K562 (cell line): ENCODE measurements around the gene DLGAP1. TPM values are rescaled to one million over a fixed set of nuclear protein-coding genes. Genes with fewer than 3 reads are reported as not detected.

Experiments
- BRD9 ChIP-seq: fragments of 450-650 bp; IDR thresholded peaks from 2 replicates; pipeline ENCODE4 v1.6.1; 2018; ENCODE audit warnings: low read depth; ENCODE audit not compliant: partially characterized antibody
- CAMTA2 ChIP-seq: fragments of 250-450 bp; sonication (Bioruptor Pico); conservative IDR thresholded peaks from 2 replicates; pipeline ENCODE4 v1.5.1; 2022
- CCNT2 ChIP-seq: IDR thresholded peaks from 2 replicates; pipeline ENCODE4 v1.6.1; 2011; ENCODE audit warnings: borderline replicate concordance, low read depth, mild to moderate bottlenecking, moderate library complexity, mixed read lengths, low read length; ENCODE audit not compliant: insufficient read length; ENCODE audit errors: extremely low read depth
- DPF2 ChIP-seq: fragments of 450-650 bp; IDR thresholded peaks from 2 replicates; pipeline ENCODE4 v1.6.1; 2016
- ELF4 ChIP-seq: fragments of 450-650 bp; formaldehyde crosslinking; IDR thresholded peaks from 2 replicates; pipeline ENCODE4 v1.4.0; 2022; ENCODE audit warnings: missing genetic modification characterization
- FOXK1 ChIP-seq: sonication (generic); formaldehyde crosslinking; IDR thresholded peaks from 2 replicates; pipeline ENCODE4 v1.8.0; 2022; ENCODE audit warnings: missing genetic modification reagents, mild to moderate bottlenecking, borderline replicate concordance
- JUN ChIP-seq, 2 experiments: sonication (generic) in 1 of 2; formaldehyde crosslinking in 1 of 2; IDR thresholded peaks; 2 replicates each; pipeline versions ENCODE4 v1.6.1 to v1.8.0; 2012 to 2022; ENCODE audit warnings: borderline replicate concordance in 2 of 2, mild to moderate bottlenecking in 2 of 2, improper control_type of control experiment in 1 of 2, low read depth in 1 of 2, low read length in 1 of 2, missing genetic modification reagents in 1 of 2
- KAT7 ChIP-seq: sonication (generic); formaldehyde crosslinking; IDR thresholded peaks from 2 replicates; pipeline ENCODE4 v1.8.0; 2022; ENCODE audit warnings: missing genetic modification reagents, mild to moderate bottlenecking, borderline replicate concordance
- NFE2 ChIP-seq: IDR thresholded peaks from 2 replicates; pipeline ENCODE4 v1.6.1; 2014; ENCODE audit warnings: antibody characterized with exemption, low read depth
- POLR3A ChIP-seq: IDR thresholded peaks from 2 replicates; pipeline ENCODE4 v1.6.1; 2011; ENCODE audit warnings: borderline replicate concordance, mild to moderate bottlenecking, moderate library complexity; ENCODE audit not compliant: insufficient read length, insufficient read depth; ENCODE audit errors: extremely low read depth
- PRMT5 ChIP-seq: sonication (generic); formaldehyde crosslinking; IDR thresholded peaks from 2 replicates; pipeline ENCODE4 v1.5.0; 2020; ENCODE audit warnings: missing genetic modification reagents
- PTBP1 ChIP-seq: fragments of 200-400 bp; formaldehyde crosslinking; IDR thresholded peaks from 2 replicates; pipeline ENCODE4 v1.6.1; 2017; ENCODE audit warnings: low read depth, low read length
- SREBF1 ChIP-seq: fragments of 150-350 bp; IDR thresholded peaks from 2 replicates; pipeline ENCODE4 v1.6.1; 2014; ENCODE audit warnings: antibody characterized with exemption, low read depth, low read length, borderline replicate concordance
- TAF7 ChIP-seq: fragments of 450-650 bp; IDR thresholded peaks from 2 replicates; pipeline ENCODE4 v1.6.1; 2016; ENCODE audit warnings: missing genetic modification characterization, missing compliant biosample characterization
- TCF3 ChIP-seq: sonication (generic); formaldehyde crosslinking; IDR thresholded peaks from 2 replicates; pipeline ENCODE4 v1.4.0; 2020; ENCODE audit warnings: mild to moderate bottlenecking, missing genetic modification reagents
- XRCC3 ChIP-seq: fragments of 450-650 bp; IDR thresholded peaks from 2 replicates; pipeline ENCODE4 v1.6.1; 2017; ENCODE audit warnings: mild to moderate bottlenecking, moderate library complexity
- ZNF133 ChIP-seq: fragments of 250-450 bp; sonication (Bioruptor Pico); IDR thresholded peaks from 2 replicates; pipeline ENCODE4 v1.4.0; 2020; ENCODE audit warnings: mild to moderate bottlenecking
- ZNF586 ChIP-seq: fragments of 450-650 bp; formaldehyde crosslinking; conservative IDR thresholded peaks from 2 replicates; pipeline ENCODE4 v1.4.0; 2020; ENCODE audit warnings: mild to moderate bottlenecking, moderate library complexity
- ZZZ3 ChIP-seq: fragments of 450-650 bp; IDR thresholded peaks from 2 replicates; pipeline ENCODE4 v1.6.1; 2016; ENCODE audit warnings: antibody characterized with exemption, mild to moderate bottlenecking, moderate library complexity
- polyA plus RNA-seq, 8 experiments: library from polyadenylated mRNA; depleted of rRNA in 4 of 8; stranded (reverse) in 5 of 8; unstranded in 3 of 8; fragments of >200 nt; fragmentation: Nextera tagmentation in 2 of 8; fragmentation: Illumina TruSeq in 1 of 8; extraction: Ambion mirVana in 2 of 8; extraction: Trizol in 1 of 8; gene quantifications; 2 replicates each; pipeline versions ENCODE4 v1.2.1 to v1.2.3, GENCODE V29; 2011 to 2014; ENCODE audit warnings: inconsistent platforms in 1 of 8, missing spikeins in 1 of 8
- total RNA-seq, 7 experiments: library from RNA; depleted of rRNA in 6 of 7; stranded (reverse); fragments of >200 nt in 6 of 7; fragmentation: Illumina TruSeq in 2 of 7; extraction: Trizol in 2 of 7; gene quantifications; 2 replicates each; pipeline versions ENCODE4 v1.2.1 to v1.2.3, GENCODE V29; 2011 to 2021; ENCODE audit warnings: low replicate concordance in 1 of 7
- TF ChIP-seq, protein P1 (sequence below): fragments of 250-450 bp; sonication (Bioruptor Pico); IDR thresholded peaks from 2 replicates; pipeline ENCODE4 v1.5.0; 2022; ENCODE audit warnings: mild to moderate bottlenecking
- TF ChIP-seq, protein P2 (sequence below), 2 experiments: fragments of 250-450 bp in 1 of 2; fragments of 450-650 bp in 1 of 2; sonication (Bioruptor Pico) in 1 of 2; IDR thresholded peaks; 2 replicates each; pipeline versions ENCODE4 v1.6.1 to v1.8.0; 2016 to 2021; ENCODE audit warnings: mild to moderate bottlenecking in 2 of 2, moderate library complexity in 2 of 2, missing compliant biosample characterization in 1 of 2, missing genetic modification characterization in 1 of 2
- TF ChIP-seq, protein P3 (sequence below): sonication (generic); formaldehyde crosslinking; IDR thresholded peaks from 2 replicates; pipeline ENCODE4 v1.8.1; 2023; ENCODE audit warnings: mild to moderate bottlenecking, missing genetic modification reagents
- TF ChIP-seq, protein P4 (sequence below): fragments of 200-800 bp; sonication (Bioruptor generic); IDR thresholded peaks from 2 replicates; pipeline ENCODE4 v1.6.1; 2017; ENCODE audit warnings: missing genetic modification characterization, missing compliant biosample characterization

Gene DLGAP1
- total and polyA plus RNA-seq, 9 of the 15 experiments (the other 6 are each of a cell fraction or from before 2014, with no cell fraction given) = 0.04 to 0.22 (median 0.08) TPM

DNA sequence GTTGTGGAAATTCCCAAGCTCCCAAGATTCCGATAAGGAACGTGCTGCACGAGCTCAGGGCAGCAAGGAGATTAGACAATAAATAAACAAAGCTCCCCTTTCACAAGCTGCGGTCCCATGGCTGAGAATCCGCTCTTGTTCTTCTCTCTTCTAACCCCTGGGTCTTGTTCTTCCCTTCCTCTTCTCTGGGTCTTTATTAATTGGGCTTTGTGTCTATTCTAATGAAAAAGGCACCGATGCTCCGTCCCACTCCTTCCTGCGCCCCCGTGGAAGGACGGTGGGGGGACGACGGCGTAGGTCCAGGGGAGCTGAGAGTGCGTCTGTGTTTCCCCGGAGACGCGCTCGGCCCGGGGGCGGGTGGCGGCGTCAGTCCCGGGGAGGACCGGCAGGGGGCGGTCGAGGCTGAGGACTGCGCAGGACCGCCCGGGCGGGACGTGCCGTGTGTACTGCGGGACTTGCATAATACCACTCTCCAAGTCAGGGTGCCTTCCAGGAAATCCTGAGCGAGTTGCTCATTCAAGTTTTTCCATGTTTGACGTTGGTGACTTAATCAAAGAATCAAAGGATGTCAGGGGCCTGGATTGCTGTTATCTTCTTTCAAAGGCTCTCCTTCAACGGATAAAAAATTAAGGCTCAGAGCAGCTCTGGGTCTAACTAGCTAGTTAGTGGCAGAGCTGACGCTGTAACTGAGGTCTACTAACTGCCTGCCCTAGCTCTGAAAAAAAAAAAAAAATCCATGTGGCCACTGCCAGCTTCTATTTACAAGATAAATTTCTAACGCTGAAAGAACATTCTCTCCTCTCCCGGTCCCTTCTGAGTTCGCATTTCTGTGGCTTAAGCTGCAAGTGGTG lies 683.8 kb downstream of the DLGAP1 start (continued):
- no peak for TF ChIP-seq PTBP1
- TF ChIP-seq KAT7 = no peak
- TF ChIP-seq, protein P1, sequence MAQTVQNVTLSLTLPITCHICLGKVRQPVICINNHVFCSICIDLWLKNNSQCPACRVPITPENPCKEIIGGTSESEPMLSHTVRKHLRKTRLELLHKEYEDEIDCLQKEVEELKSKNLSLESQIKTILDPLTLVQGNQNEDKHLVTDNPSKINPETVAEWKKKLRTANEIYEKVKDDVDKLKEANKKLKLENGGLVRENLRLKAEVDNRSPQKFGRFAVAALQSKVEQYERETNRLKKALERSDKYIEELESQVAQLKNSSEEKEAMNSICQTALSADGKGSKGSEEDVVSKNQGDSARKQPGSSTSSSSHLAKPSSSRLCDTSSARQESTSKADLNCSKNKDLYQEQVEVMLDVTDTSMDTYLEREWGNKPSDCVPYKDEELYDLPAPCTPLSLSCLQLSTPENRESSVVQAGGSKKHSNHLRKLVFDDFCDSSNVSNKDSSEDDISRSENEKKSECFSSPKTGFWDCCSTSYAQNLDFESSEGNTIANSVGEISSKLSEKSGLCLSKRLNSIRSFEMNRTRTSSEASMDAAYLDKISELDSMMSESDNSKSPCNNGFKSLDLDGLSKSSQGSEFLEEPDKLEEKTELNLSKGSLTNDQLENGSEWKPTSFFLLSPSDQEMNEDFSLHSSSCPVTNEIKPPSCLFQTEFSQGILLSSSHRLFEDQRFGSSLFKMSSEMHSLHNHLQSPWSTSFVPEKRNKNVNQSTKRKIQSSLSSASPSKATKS (CRISPR knock-in tag) = no peak
- TF ChIP-seq, protein P2, sequence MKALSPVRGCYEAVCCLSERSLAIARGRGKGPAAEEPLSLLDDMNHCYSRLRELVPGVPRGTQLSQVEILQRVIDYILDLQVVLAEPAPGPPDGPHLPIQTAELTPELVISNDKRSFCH (CRISPR knock-in tag; IDR thresholded peaks at IDR 0.05) = no peak
- TF ChIP-seq, protein P2 (tag; IDR thresholded peaks at IDR 0.05) = no peak
- no peak for TF ChIP-seq POLR3A
- no peak for TF ChIP-seq CAMTA2 (CRISPR knock-in tag)
- no peak for TF ChIP-seq FOXK1 (CRISPR knock-in tag)
- TF ChIP-seq JUN (IDR thresholded peaks at IDR 0.05; ENCODE audit: borderline replicate concordance, low read depth, low read length) = no peak
- TF ChIP-seq JUN (CRISPR knock-in tag; IDR thresholded peaks at IDR 0.05; ENCODE audit: borderline replicate concordance) = no peak
- TF ChIP-seq, protein P3, sequence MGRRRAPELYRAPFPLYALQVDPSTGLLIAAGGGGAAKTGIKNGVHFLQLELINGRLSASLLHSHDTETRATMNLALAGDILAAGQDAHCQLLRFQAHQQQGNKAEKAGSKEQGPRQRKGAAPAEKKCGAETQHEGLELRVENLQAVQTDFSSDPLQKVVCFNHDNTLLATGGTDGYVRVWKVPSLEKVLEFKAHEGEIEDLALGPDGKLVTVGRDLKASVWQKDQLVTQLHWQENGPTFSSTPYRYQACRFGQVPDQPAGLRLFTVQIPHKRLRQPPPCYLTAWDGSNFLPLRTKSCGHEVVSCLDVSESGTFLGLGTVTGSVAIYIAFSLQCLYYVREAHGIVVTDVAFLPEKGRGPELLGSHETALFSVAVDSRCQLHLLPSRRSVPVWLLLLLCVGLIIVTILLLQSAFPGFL (CRISPR knock-in tag) = no peak
- TF ChIP-seq CCNT2 = no peak
- TF ChIP-seq SREBF1 = no peak
- no peak for TF ChIP-seq BRD9
- TF ChIP-seq DPF2 = no peak
- TF ChIP-seq NFE2 = no peak
- no peak for TF ChIP-seq PRMT5 (CRISPR knock-in tag)
- TF ChIP-seq, protein P4, sequence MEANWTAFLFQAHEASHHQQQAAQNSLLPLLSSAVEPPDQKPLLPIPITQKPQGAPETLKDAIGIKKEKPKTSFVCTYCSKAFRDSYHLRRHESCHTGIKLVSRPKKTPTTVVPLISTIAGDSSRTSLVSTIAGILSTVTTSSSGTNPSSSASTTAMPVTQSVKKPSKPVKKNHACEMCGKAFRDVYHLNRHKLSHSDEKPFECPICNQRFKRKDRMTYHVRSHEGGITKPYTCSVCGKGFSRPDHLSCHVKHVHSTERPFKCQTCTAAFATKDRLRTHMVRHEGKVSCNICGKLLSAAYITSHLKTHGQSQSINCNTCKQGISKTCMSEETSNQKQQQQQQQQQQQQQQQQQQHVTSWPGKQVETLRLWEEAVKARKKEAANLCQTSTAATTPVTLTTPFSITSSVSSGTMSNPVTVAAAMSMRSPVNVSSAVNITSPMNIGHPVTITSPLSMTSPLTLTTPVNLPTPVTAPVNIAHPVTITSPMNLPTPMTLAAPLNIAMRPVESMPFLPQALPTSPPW (CRISPR knock-in tag) = no peak; the same call in 1 of the 2 replicates
- no peak for TF ChIP-seq XRCC3
- TF ChIP-seq TAF7 = no peak
- no peak for TF ChIP-seq ZNF586 (CRISPR knock-in tag)
- TF ChIP-seq ZNF133 (CRISPR knock-in tag) = no peak
- TF ChIP-seq ZZZ3 = no peak
- peak; percentile 35 for TF ChIP-seq TCF3 (CRISPR knock-in tag)
- no peak for TF ChIP-seq ELF4 (CRISPR knock-in tag)
